ENCODE results near the gene AK6.
"Not testable (repeated sequence)": the region's sequence is repeated elsewhere in the genome, so short reads cannot be mapped to it uniquely, and the experiment has no call there.

Gene AK6

GRCh38 chr5:69369340-69370121, at the start of gene AK6, which contains the start of the genes RAD17 and TAF9:
TSS of gene AK6 (minus strand) at chr5:69369520. CDS start at chr5:69369490, 30 bp downstream.
TSS of gene RAD17 (plus strand) at chr5:69369818. CDS start at chr5:69372209, 2,391 bp downstream.
TSS of gene TAF9 (minus strand) at chr5:69369520. CDS start at chr5:69365737, 3,783 bp downstream.
- peak within 1 kb of the TSS; percentile 97 for H3K4me3 Mint-ChIP-seq

GRCh38 chr5:69418554-69418953, 49.2 kb upstream of the AK6 start:
- H3K27ac Mint-ChIP-seq, result no peak overlapping the region
- no peaks in the 10 kb centered on the region for H3K27me3 Mint-ChIP-seq
- peaks cover 8% of the 10 kb centered on the region for H3K36me3 Mint-ChIP-seq

More at GRCh38 chr5:69369340-69370121, at the start of gene AK6, which contains the start of the genes RAD17 and TAF9:
- Mint-ChIP-seq H3K9me3 (ENCODE audit: low read depth) (no peaks in the 10 kb centered on the region), H3K27me3 (no peaks in the 10 kb centered on the region), H3K4me1 (ENCODE audit: low read depth) (peaks cover 43% of the 10 kb centered on the region), H3K27ac (peak within 1 kb of the TSS; percentile 98), H3K36me3 (peaks cover 3% of the 10 kb centered on the region)

GRCh38 chr5:69416699-69417098, 47.4 kb upstream of the AK6 start:
- Mint-ChIP-seq H3K27ac (no peak overlapping the region), H3K36me3 (peaks cover 7% of the 10 kb centered on the region), H3K27me3 (no peaks in the 10 kb centered on the region), H3K4me3 (peak overlapping the region; percentile 15), H3K9me3 (ENCODE audit: low read depth) (no peaks in the 10 kb centered on the region), H3K4me1 (ENCODE audit: low read depth) (peaks cover 12% of the 10 kb centered on the region)

More at GRCh38 chr5:69418554-69418953, 49.2 kb upstream of the AK6 start:
- Mint-ChIP-seq H3K4me3 (no peak overlapping the region), H3K4me1 (ENCODE audit: low read depth) (peaks cover 12% of the 10 kb centered on the region), H3K9me3 (ENCODE audit: low read depth) (no peaks in the 10 kb centered on the region)

- Mint-ChIP-seq H3K4me3 (peak overlapping the region; percentile 79), H3K27me3 (no peaks in the 10 kb centered on the region), H3K36me3 (peaks cover 11% of the 10 kb centered on the region), H3K9me3 (ENCODE audit: low read depth) (no peaks in the 10 kb centered on the region), H3K4me1 (ENCODE audit: low read depth) (peaks cover 12% of the 10 kb centered on the region), H3K27ac (no peak overlapping the region)
These were observed 46.9 kb upstream of the AK6 start for GRCh38 chr5:69416180-69416579.

- peak overlapping the region; percentile 79 for H3K4me3 Mint-ChIP-seq
- H3K27me3 Mint-ChIP-seq, result no peaks in the 10 kb centered on the region
- H3K27ac Mint-ChIP-seq, result no peak overlapping the region
- peaks cover 12% of the 10 kb centered on the region for H3K4me1 Mint-ChIP-seq (ENCODE audit: low read depth)
- H3K9me3 Mint-ChIP-seq (ENCODE audit: low read depth), result no peaks in the 10 kb centered on the region
- peaks cover 11% of the 10 kb centered on the region for H3K36me3 Mint-ChIP-seq
These were observed 46.3 kb upstream of the AK6 start for GRCh38 chr5:69415584-69415958.

GRCh38 chr5:69414885-69415583, 45.7 kb upstream of the AK6 start, which contains the start of gene MARVELD2:
TSS of gene MARVELD2 (plus strand) at chr5:69415116. CDS start at chr5:69419386, 4,270 bp downstream.
- Mint-ChIP-seq H3K9me3 (ENCODE audit: low read depth) (no peaks in the 10 kb centered on the region), H3K27ac (peak within 1 kb of the TSS; percentile 25), H3K4me3 (peak within 1 kb of the TSS; percentile 81), H3K36me3 (peaks cover 11% of the 10 kb centered on the region), H3K4me1 (ENCODE audit: low read depth) (peaks cover 12% of the 10 kb centered on the region), H3K27me3 (no peaks in the 10 kb centered on the region)

GRCh38 chr5:69404659-69405330, 35.5 kb upstream of the AK6 start:
- H3K36me3 Mint-ChIP-seq, result peaks cover 19% of the 10 kb centered on the region
- H3K27me3 Mint-ChIP-seq, result no peaks in the 10 kb centered on the region
- H3K27ac Mint-ChIP-seq, result no peak overlapping the region
- H3K9me3 Mint-ChIP-seq (ENCODE audit: low read depth), result no peaks in the 10 kb centered on the region
- no peaks in the 10 kb centered on the region for H3K4me1 Mint-ChIP-seq (ENCODE audit: low read depth)
- H3K4me3 Mint-ChIP-seq, result no peak overlapping the region

GRCh38 chr5:69378376-69378775, 9.1 kb upstream of the AK6 start:
- no peaks in the 10 kb centered on the region for H3K9me3 Mint-ChIP-seq (ENCODE audit: low read depth)
- no peaks in the 10 kb centered on the region for H3K27me3 Mint-ChIP-seq
- no peak overlapping the region for H3K27ac Mint-ChIP-seq
- no peaks in the 10 kb centered on the region for H3K36me3 Mint-ChIP-seq
- H3K4me1 Mint-ChIP-seq (ENCODE audit: low read depth), result no peaks in the 10 kb centered on the region
- no peak overlapping the region for H3K4me3 Mint-ChIP-seq

- H3K9me3 Mint-ChIP-seq (ENCODE audit: low read depth), result no peaks in the 10 kb centered on the region
- H3K27ac Mint-ChIP-seq, result no peak overlapping the region
- no peak overlapping the region for H3K4me3 Mint-ChIP-seq
- H3K27me3 Mint-ChIP-seq, result no peaks in the 10 kb centered on the region
- H3K36me3 Mint-ChIP-seq, result no peaks in the 10 kb centered on the region
- H3K4me1 Mint-ChIP-seq (ENCODE audit: low read depth), result peaks cover 13% of the 10 kb centered on the region
These were observed 5.7 kb upstream of the AK6 start for GRCh38 chr5:69374911-69375446.

GRCh38 chr5:69372394-69372793, 3.1 kb upstream of the AK6 start:
- Mint-ChIP-seq H3K27me3 (no peaks in the 10 kb centered on the region), H3K36me3 (no peaks in the 10 kb centered on the region), H3K9me3 (ENCODE audit: low read depth) (no peaks in the 10 kb centered on the region), H3K27ac (no peak overlapping the region), H3K4me1 (ENCODE audit: low read depth) (peaks cover 21% of the 10 kb centered on the region), H3K4me3 (no peak overlapping the region)

- Mint-ChIP-seq H3K4me3 (peak overlapping the region; percentile 93), H3K27ac (peak overlapping the region; percentile 95), H3K4me1 (ENCODE audit: low read depth) (peaks cover 36% of the 10 kb centered on the region)
- not testable (repeated sequence) for H3K36me3 Mint-ChIP-seq; H3K9me3 Mint-ChIP-seq (ENCODE audit: low read depth); H3K27me3 Mint-ChIP-seq
These were observed 1.0 kb upstream of the AK6 start for GRCh38 chr5:69370335-69370734.

GRCh38 chr5:69368458-69369339, 621 bp downstream of the AK6 start:
- peaks cover 3% of the 10 kb centered on the region for H3K36me3 Mint-ChIP-seq
- H3K4me3 Mint-ChIP-seq, result peak overlapping the region; percentile 97
- H3K27ac Mint-ChIP-seq, result peak overlapping the region; percentile 98
- H3K9me3 Mint-ChIP-seq (ENCODE audit: low read depth), result no peaks in the 10 kb centered on the region
- peaks cover 47% of the 10 kb centered on the region for H3K4me1 Mint-ChIP-seq (ENCODE audit: low read depth)
- H3K27me3 Mint-ChIP-seq, result no peaks in the 10 kb centered on the region

GRCh38 chr5:69367697-69368279, 1.5 kb downstream of the AK6 start:
- H3K4me1 Mint-ChIP-seq (ENCODE audit: low read depth), result peaks cover 49% of the 10 kb centered on the region
- no peaks in the 10 kb centered on the region for H3K9me3 Mint-ChIP-seq (ENCODE audit: low read depth)
- H3K27ac Mint-ChIP-seq, result peak overlapping the region; percentile 98
- peak overlapping the region; percentile 97 for H3K4me3 Mint-ChIP-seq
- peaks cover 3% of the 10 kb centered on the region for H3K36me3 Mint-ChIP-seq
- H3K27me3 Mint-ChIP-seq, result no peaks in the 10 kb centered on the region

Measured in activated naive CD8-positive, alpha-beta T cell (primary cell).